Measurements from ENCODE around the gene MARCKS. TPM values are rescaled to one million over a fixed set of nuclear protein-coding genes. Genes with fewer than 3 reads are reported as not detected.
A peak's percentile ranks its signal among the peaks of the same experiment; 100 is the strongest.

Gene MARCKS
- total RNA-seq, 1 donor: 535 TPM

DNA sequence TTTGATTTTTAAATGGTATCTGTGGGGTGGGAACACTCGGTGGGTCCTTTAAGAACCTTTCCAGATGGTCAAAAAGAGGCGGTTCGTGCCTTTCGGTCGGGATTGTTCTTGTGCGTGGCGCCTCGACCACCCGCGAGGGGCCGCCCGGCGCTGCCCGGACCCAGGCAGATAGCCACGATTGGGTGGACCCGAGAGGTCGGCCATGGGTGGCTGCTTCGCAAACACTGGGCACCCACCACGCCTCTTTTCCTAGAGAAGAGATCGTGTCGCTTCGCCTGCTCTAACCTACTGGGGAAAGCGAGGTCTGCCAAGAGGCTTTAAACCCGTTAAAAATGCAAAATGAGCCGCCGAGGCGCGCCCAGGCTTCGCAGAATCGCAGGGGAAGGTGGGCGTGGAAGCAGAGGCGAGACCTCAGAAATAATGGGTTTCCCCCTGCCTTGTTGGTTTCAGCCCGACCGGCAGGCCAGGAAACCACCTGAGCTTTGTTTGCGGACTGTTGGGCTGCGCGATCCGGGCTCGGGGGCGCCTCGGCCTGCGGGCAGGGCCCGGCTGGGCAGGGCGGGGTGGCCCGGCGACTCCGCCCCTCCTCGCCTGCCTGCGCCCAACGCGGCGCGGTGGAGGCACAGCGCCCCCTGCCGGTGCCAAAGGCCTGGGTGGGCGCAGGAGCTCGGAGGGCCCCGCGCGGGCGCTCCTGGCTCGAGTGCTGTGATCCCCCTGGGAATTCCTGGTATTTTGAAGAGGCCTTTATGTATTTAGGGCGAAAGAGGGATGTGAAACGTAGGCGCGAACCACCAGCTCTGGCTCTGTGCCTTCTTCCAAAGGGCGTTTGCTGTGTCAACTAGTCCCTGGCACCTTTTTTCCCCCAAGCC lies 1.6 kb downstream of the MARCKS start:
- Histone ChIP-seq H3K27me3 (ENCODE audit: insufficient read depth, low read length) (no peaks in the 10 kb centered on the region), H3K27ac (ENCODE audit: low read depth, low read length) (peak overlapping the region; percentile 99), H3K4me3 (ENCODE audit: insufficient read depth, low read length) (peak overlapping the region; percentile 90), H3K9me3 (ENCODE audit: low read depth, low read length) (no peaks in the 10 kb centered on the region), H4K20me1 (ENCODE audit: insufficient read depth, low read length) (peaks cover 14% of the 10 kb centered on the region), H3K4me1 (ENCODE audit: insufficient read depth, low read length) (peaks cover 16% of the 10 kb centered on the region), H3K79me2 (ENCODE audit: insufficient read depth, low read length) (peaks cover 65% of the 10 kb centered on the region), H3K4me2 (ENCODE audit: insufficient read depth, low read length) (peak overlapping the region; percentile 79), H2AFZ (ENCODE audit: low read length) (peak overlapping the region; percentile 60), H3K36me3 (ENCODE audit: insufficient read depth, low read length) (peaks cover 24% of the 10 kb centered on the region)
- TF ChIP-seq, protein P1, sequence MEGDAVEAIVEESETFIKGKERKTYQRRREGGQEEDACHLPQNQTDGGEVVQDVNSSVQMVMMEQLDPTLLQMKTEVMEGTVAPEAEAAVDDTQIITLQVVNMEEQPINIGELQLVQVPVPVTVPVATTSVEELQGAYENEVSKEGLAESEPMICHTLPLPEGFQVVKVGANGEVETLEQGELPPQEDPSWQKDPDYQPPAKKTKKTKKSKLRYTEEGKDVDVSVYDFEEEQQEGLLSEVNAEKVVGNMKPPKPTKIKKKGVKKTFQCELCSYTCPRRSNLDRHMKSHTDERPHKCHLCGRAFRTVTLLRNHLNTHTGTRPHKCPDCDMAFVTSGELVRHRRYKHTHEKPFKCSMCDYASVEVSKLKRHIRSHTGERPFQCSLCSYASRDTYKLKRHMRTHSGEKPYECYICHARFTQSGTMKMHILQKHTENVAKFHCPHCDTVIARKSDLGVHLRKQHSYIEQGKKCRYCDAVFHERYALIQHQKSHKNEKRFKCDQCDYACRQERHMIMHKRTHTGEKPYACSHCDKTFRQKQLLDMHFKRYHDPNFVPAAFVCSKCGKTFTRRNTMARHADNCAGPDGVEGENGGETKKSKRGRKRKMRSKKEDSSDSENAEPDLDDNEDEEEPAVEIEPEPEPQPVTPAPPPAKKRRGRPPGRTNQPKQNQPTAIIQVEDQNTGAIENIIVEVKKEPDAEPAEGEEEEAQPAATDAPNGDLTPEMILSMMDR (IDR thresholded peaks at IDR 0.05; ENCODE audit: extremely low read depth, low read depth, low read length): peak; percentile 73
- DNase-seq (ENCODE audit: insufficient read length, low spot score, missing footprints): peak; percentile 99

DNA sequence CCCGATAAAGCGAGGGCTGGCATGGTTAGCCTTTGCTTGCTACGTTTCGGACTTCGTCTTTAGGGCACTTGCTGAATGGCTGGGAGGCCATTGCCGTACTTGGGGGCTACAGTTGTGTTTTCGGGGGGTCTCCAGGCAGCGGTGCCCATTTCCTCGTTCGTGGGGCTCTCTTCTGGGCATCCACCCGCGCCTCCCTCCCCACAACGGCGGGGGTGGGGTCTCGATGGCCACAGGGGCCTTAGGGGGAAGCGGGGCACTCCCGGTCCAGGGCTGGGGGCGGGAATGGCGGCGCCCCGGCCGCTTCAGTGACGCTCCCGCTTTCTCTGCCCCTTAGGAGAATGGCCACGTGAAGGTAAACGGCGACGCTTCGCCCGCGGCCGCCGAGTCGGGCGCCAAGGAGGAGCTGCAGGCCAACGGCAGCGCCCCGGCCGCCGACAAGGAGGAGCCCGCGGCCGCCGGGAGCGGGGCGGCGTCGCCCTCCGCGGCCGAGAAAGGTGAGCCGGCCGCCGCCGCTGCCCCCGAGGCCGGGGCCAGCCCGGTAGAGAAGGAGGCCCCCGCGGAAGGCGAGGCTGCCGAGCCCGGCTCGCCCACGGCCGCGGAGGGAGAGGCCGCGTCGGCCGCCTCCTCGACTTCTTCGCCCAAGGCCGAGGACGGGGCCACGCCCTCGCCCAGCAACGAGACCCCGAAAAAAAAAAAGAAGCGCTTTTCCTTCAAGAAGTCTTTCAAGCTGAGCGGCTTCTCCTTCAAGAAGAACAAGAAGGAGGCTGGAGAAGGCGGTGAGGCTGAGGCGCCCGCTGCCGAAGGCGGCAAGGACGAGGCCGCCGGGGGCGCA lies 2.4 kb downstream of the MARCKS start:
- DNase-seq (ENCODE audit: insufficient read length, low spot score, missing footprints): peak; percentile 93
- Histone ChIP-seq H4K20me1 (ENCODE audit: insufficient read depth, low read length) (peaks cover 14% of the 10 kb centered on the region), H3K9me3 (ENCODE audit: low read depth, low read length) (no peaks in the 10 kb centered on the region), H3K79me2 (ENCODE audit: insufficient read depth, low read length) (peaks cover 65% of the 10 kb centered on the region), H3K36me3 (ENCODE audit: insufficient read depth, low read length) (peaks cover 24% of the 10 kb centered on the region), H3K4me2 (ENCODE audit: insufficient read depth, low read length) (peak overlapping the region; percentile 79), H3K4me3 (ENCODE audit: insufficient read depth, low read length) (peak overlapping the region; percentile 90), H2AFZ (ENCODE audit: low read length) (no peak overlapping the region), H3K27ac (ENCODE audit: low read depth, low read length) (peak overlapping the region; percentile 99), H3K4me1 (ENCODE audit: insufficient read depth, low read length) (peaks cover 16% of the 10 kb centered on the region), H3K27me3 (ENCODE audit: insufficient read depth, low read length) (no peaks in the 10 kb centered on the region)
- TF ChIP-seq, protein P1 (IDR thresholded peaks at IDR 0.05; ENCODE audit: extremely low read depth, low read depth, low read length): no peak

DNA sequence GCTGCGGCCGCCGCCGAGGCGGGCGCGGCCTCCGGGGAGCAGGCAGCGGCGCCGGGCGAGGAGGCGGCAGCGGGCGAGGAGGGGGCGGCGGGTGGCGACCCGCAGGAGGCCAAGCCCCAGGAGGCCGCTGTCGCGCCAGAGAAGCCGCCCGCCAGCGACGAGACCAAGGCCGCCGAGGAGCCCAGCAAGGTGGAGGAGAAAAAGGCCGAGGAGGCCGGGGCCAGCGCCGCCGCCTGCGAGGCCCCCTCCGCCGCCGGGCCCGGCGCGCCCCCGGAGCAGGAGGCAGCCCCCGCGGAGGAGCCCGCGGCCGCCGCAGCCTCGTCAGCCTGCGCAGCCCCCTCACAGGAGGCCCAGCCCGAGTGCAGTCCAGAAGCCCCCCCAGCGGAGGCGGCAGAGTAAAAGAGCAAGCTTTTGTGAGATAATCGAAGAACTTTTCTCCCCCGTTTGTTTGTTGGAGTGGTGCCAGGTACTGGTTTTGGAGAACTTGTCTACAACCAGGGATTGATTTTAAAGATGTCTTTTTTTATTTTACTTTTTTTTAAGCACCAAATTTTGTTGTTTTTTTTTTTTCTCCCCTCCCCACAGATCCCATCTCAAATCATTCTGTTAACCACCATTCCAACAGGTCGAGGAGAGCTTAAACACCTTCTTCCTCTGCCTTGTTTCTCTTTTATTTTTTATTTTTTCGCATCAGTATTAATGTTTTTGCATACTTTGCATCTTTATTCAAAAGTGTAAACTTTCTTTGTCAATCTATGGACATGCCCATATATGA lies 3.2 kb downstream of the MARCKS start:
- DNase-seq (ENCODE audit: insufficient read length, low spot score, missing footprints): peak; percentile 86
- H3K27ac ChIP-seq (ENCODE audit: low read depth, low read length): peak overlapping the region; percentile 99

More for the DNA sequence above, 3.2 kb downstream of the MARCKS start:
- H3K36me3 ChIP-seq (ENCODE audit: insufficient read depth, low read length): peaks cover 24% of the 10 kb centered on the region
- H3K4me3 ChIP-seq (ENCODE audit: insufficient read depth, low read length): peak overlapping the region; percentile 90
- H3K27me3 ChIP-seq (ENCODE audit: insufficient read depth, low read length): no peaks in the 10 kb centered on the region
- TF ChIP-seq, protein P1 (IDR thresholded peaks at IDR 0.05; ENCODE audit: extremely low read depth, low read depth, low read length): no peak
- peaks cover 14% of the 10 kb centered on the region for H4K20me1 ChIP-seq (ENCODE audit: insufficient read depth, low read length)
- peak overlapping the region; percentile 85 for H3K4me2 ChIP-seq (ENCODE audit: insufficient read depth, low read length)
- H3K4me1 ChIP-seq (ENCODE audit: insufficient read depth, low read length): peaks cover 16% of the 10 kb centered on the region
- no peaks in the 10 kb centered on the region for H3K9me3 ChIP-seq (ENCODE audit: low read depth, low read length)
- H2AFZ ChIP-seq (ENCODE audit: low read length): no peak overlapping the region
- H3K79me2 ChIP-seq (ENCODE audit: insufficient read depth, low read length): peaks cover 65% of the 10 kb centered on the region

Measured in osteoblast (primary cell).